ENCODE results near the gene GBP3. TPM values are rescaled to one million over a fixed set of nuclear protein-coding genes. Genes with fewer than 3 reads are reported as not detected.
A peak's percentile ranks its signal among the peaks of the same experiment; 100 is the strongest.
"Not testable (repeated sequence)": the region's sequence is repeated elsewhere in the genome, so short reads cannot be mapped to it uniquely, and the experiment has no call there.

GBP3 gene
- total RNA-seq, 4 donors from 2014 or later = 5.5 to 15.7 (median 9.7) TPM

DNA sequence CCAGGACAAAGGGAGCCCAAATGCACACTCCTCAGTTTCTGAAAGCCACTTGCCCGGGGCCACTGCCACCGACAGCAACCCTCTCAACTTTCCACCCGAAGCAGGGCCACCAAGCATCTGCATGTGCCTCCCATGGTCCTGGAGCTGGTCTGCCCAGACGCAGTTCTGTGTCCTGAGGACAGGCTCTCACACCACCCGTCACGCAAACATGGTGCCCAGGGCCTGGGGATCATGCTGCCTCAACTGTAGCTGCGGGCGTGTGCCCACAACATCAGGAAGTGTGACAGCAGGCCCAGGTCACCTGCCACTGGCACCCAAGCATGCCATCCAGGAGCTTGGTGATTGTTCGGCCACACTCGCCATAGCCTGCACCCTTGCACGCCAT, 28.0 kb upstream of the GBP3 start:
- Histone ChIP-seq H3K4me3 (no peak overlapping the region), H3K4me1 (peaks cover 13% of the 10 kb centered on the region), H3K27me3 (no peaks in the 10 kb centered on the region), H3K9me3 (no peaks in the 10 kb centered on the region), H3K36me3 (peaks cover 28% of the 10 kb centered on the region), H3K27ac (peak overlapping the region; percentile 59)
- no peak for TF ChIP-seq POLR2A (IDR thresholded peaks at IDR 0.05)
- TF ChIP-seq, protein P1, sequence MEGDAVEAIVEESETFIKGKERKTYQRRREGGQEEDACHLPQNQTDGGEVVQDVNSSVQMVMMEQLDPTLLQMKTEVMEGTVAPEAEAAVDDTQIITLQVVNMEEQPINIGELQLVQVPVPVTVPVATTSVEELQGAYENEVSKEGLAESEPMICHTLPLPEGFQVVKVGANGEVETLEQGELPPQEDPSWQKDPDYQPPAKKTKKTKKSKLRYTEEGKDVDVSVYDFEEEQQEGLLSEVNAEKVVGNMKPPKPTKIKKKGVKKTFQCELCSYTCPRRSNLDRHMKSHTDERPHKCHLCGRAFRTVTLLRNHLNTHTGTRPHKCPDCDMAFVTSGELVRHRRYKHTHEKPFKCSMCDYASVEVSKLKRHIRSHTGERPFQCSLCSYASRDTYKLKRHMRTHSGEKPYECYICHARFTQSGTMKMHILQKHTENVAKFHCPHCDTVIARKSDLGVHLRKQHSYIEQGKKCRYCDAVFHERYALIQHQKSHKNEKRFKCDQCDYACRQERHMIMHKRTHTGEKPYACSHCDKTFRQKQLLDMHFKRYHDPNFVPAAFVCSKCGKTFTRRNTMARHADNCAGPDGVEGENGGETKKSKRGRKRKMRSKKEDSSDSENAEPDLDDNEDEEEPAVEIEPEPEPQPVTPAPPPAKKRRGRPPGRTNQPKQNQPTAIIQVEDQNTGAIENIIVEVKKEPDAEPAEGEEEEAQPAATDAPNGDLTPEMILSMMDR (IDR thresholded peaks at IDR 0.05) = no peak
- no peak for TF ChIP-seq POLR2AphosphoS5 (IDR thresholded peaks at IDR 0.05)
- no peak for TF ChIP-seq EP300 (IDR thresholded peaks at IDR 0.05)
- no peak for DNase-seq (ENCODE audit: low spot score in 2 of 2)
- WGBS = 87% methylated on average over 9 of the region's 11 CpGs

DNA sequence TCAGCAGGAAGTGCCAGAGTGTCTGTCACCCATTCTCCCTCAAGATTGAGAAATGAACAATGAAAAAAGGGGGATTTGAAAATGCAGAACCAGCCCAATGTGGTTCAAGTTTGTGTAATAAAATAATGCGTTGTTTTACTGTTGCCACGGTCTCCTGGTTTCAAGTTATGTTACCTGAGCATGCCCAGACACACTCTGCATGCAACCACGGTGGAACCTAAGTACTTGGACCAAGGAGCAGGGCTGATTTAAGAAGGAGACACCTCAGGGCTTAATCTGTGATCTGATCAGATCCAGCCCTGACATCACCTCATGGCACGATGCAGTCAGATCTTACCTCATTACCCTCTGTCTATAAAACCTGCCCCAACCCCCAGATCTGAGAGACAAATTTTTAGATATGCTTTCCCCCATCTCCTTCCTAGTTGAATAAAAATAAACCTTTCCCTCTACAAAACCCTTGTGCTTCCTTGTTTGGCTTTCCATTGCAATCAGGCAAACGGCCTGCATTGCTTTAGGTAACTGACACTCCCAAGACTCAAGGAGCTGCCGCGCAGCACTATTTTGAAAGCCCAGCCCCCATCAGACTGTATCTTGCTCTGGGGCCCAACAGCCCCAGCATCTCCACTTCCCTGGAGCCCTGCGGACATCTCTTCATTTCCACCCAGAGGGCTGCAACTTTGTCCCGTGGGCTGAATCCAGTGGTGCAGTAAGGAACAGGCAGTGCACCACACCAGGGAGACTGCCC, 27.4 kb upstream of the GBP3 start:
- Histone ChIP-seq H3K27ac (peak overlapping the region; percentile 67), H3K4me1 (peaks cover 13% of the 10 kb centered on the region), H3K36me3 (peaks cover 23% of the 10 kb centered on the region)
- not testable (repeated sequence) for H3K27me3 ChIP-seq; H3K4me3 ChIP-seq; DNase-seq (ENCODE audit: low spot score in 2 of 2); H3K9me3 ChIP-seq
- 58% methylated on average over 8 of the region's 9 CpGs for WGBS

DNA sequence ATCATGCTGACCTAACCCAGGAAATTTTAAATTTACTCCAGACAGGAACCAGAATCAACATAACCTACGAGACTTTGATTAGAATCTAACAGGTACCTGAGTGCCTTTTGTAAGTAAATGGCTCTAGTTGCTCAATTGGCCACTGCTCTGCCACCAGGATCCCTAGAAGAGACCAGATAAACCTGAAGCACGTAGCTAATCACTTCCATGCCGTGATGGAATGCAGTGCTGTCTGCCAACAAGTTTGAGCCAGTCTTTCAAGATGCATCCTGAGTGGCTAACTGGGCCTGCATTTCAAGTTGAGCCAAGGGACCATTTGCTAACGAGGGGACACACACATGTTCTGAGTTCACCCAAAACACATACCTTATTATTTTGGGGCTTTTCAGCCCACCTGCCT, 26.5 kb upstream of the GBP3 start:
- Histone ChIP-seq H3K27ac (peak overlapping the region; percentile 67), H3K4me1 (peaks cover 13% of the 10 kb centered on the region), H3K36me3 (peaks cover 18% of the 10 kb centered on the region)
- H3K4me3 ChIP-seq; DNase-seq (ENCODE audit: low spot score in 2 of 2); H3K27me3 ChIP-seq; H3K9me3 ChIP-seq: not testable (repeated sequence)
- 56% methylated on average over 2 of the region's 4 CpGs for WGBS

DNA sequence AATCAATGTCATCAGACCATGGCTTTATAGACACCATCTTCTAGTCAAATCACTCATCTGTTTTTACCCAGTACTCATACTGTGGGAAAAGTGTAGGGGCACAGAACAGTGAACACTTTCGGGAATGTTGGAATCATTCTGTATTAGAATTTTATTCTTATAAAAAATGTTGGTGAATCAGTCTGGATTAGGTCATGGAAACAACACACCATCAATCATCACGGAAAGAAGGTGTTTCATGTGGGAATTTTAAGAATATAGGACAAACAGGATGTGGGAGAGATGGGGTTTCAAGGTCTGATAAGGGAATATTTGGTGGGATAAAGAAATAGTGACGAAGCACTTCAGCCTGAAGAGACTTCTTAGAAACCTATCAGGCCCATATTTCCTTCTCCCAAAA, 25.1 kb upstream of the GBP3 start:
- WGBS = 85% methylated on average over 3 of the region's 3 CpGs
- Histone ChIP-seq H3K9me3 (peaks cover 4% of the 10 kb centered on the region), H3K27ac (no peak overlapping the region)

DNA sequence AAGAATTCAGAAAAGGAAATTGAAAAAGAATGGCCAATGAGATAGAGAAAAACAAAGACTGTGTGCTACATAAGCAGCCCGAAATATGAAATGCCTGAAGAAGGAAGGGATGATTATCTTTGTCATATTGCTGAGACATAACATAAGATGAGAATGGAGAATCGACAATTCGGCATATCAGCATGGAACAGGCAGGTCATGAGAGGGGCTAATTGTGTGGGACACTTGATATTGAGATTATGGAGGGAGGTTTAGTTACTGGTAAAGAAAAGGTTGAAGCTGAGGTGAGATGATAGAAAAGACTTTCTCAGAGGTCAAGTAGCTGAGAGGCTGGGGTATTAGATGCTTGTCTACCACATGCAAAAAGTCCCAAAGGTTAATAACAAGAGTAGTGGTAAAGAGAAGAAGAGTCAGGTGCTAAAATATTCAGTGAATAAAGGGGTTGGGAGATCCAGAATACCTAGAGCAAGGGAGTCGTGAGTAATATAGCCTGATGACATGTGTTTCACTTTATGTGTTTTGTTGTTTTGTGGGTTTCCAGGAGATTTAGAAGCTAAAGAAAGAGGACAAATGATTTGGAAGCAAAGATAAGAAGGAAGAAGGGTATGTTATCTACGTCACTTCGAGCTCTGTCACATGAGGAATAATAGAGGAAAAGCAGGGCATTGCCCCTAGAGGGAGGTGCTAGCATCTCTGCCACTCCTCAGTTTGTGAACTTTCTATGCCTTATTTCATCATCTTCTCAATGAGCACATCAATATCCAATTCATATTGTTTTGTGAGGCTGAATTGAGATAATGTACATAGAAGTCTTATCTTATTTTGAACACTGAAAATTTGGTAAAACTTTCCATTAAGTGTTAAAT, 23.9 kb upstream of the GBP3 start:
- H3K4me1 ChIP-seq = peaks cover 13% of the 10 kb centered on the region
- not testable (repeated sequence) for H3K27ac ChIP-seq; H3K4me3 ChIP-seq; H3K9me3 ChIP-seq; DNase-seq (ENCODE audit: low spot score in 2 of 2); H3K36me3 ChIP-seq; H3K27me3 ChIP-seq
- 80% methylated on average over 6 of the region's 6 CpGs for WGBS

More for the DNA sequence above, 25.1 kb upstream of the GBP3 start:
- TF ChIP-seq EP300 (IDR thresholded peaks at IDR 0.05) (no peak), POLR2AphosphoS5 (IDR thresholded peaks at IDR 0.05) (no peak), POLR2A (IDR thresholded peaks at IDR 0.05) (no peak)
- TF ChIP-seq, protein P1 (IDR thresholded peaks at IDR 0.05) = no peak
- DNase-seq (ENCODE audit: low spot score in 2 of 2) = no peak
- Histone ChIP-seq H3K4me1 (peaks cover 13% of the 10 kb centered on the region), H3K4me3 (no peak overlapping the region), H3K27me3 (no peaks in the 10 kb centered on the region), H3K36me3 (peaks cover 7% of the 10 kb centered on the region)

DNA sequence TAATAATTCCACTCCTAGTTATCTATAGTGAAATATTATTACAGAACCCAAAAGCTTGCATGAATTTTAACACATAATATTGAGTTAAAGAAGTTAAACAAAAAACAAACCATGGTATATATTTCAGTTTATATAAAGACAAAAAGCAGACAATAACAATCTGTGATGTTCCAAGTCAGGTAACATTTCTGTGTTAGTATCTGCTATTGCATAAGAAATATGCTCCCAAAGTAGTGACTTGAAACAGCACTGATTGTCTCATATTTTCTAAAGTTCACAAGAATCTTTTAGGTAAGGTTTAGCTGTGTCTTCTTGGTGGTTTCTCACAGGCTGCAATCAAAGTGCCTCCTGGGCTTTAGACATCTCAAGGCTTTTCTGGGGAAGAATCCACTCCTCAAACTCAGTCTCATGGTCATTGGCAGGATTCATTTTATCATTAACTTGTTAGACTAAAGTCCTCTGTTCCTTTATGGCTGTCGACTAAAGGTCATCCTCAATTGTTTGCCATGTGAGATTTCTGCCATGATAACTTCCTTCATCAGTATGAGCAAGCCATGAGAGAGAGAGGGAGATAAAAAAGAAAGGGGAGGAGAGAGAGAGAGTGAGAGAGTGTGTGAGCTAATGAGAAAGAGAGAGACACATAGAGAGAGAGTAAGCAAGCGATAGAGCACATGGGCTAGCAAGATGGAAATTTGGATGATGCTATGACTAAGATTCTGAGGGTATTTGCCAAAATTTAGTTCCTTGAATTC, 22.5 kb upstream of the GBP3 start:
- H3K9me3 ChIP-seq = peaks cover 4% of the 10 kb centered on the region
- peaks cover 7% of the 10 kb centered on the region for H3K4me1 ChIP-seq
- WGBS = 71% methylated on average over 2 of the region's 2 CpGs
- no peaks in the 10 kb centered on the region for H3K36me3 ChIP-seq
- no peak overlapping the region for H3K4me3 ChIP-seq
- no peak overlapping the region for H3K27ac ChIP-seq
- H3K27me3 ChIP-seq = no peaks in the 10 kb centered on the region
- TF ChIP-seq EP300 (IDR thresholded peaks at IDR 0.05) (no peak), POLR2AphosphoS5 (IDR thresholded peaks at IDR 0.05) (no peak), POLR2A (IDR thresholded peaks at IDR 0.05) (no peak)
- TF ChIP-seq, protein P1 (IDR thresholded peaks at IDR 0.05) = no peak
- no peak for DNase-seq (ENCODE audit: low spot score in 2 of 2)
